Measurements from ENCODE around the gene PPIC.

GRCh38 chr5:122978068-122978467, 58.5 kb downstream of the PPIC start:
- TF ChIP-seq POLR2AphosphoS5 (IDR thresholded peaks at IDR 0.05; ENCODE audit: low read depth, low read length) = no peak
- no peak for TF ChIP-seq POLR2A (IDR thresholded peaks at IDR 0.05; ENCODE audit: low read depth, low read length)
- no peak for TF ChIP-seq TAF1 (IDR thresholded peaks at IDR 0.05; ENCODE audit: low read depth, low read length)
- no peak for TF ChIP-seq SPI1 (IDR thresholded peaks at IDR 0.05; ENCODE audit: low read depth, low read length)
